ENCODE measurements around the gene IGFBP1. TPM values are rescaled to one million over a fixed set of nuclear protein-coding genes. Genes with fewer than 3 reads are reported as not detected.

Gene IGFBP1
- polyA plus RNA-seq, 2 of the 4 experiments (the other 2 are of a cell fraction) = 4.4 to 8.4 TPM

- H3K4me1 ChIP-seq = peaks cover 20% of the 10 kb centered on the region; the same call in 2 of the 3 replicates
- FAIRE-seq (no peak), DNase-seq (ENCODE audit: low read depth in 1 of 2, low spot score in 1 of 2) (no peak), ATAC-seq (no peak)
- WGBS (ENCODE audit: missing lambda C conversion rate) = 72% methylated on average over 6 of the region's 6 CpGs
- POLR2A ChIA-PET = no interaction called here
- no peak overlapping the region for H3K27ac ChIP-seq
- H3K4me2 ChIP-seq = no peak overlapping the region
- H3K4me3 ChIP-seq = no peak overlapping the region
- TF ChIP-seq PHF8 (IDR thresholded peaks at IDR 0.05; ENCODE audit: borderline replicate concordance, low read depth) = no peak
- TF ChIP-seq POLR2AphosphoS2 (conservative IDR thresholded peaks at IDR 0.05; ENCODE audit: low read length) = no peak
- TF ChIP-seq RNF2 (IDR thresholded peaks at IDR 0.05; ENCODE audit: borderline replicate concordance, low read depth) = no peak
- no peak for TF ChIP-seq HOXA7 (CRISPR knock-in tag; IDR thresholded peaks at IDR 0.05)
- no peak for TF ChIP-seq SREBF2 (IDR thresholded peaks at IDR 0.05)
- no peak for TF ChIP-seq CHD4 (IDR thresholded peaks at IDR 0.05; ENCODE audit: borderline replicate concordance)
- TF ChIP-seq ZSCAN20 (CRISPR knock-in tag; IDR thresholded peaks at IDR 0.05) = no peak
- no peak for TF ChIP-seq REST (IDR thresholded peaks at IDR 0.05)
- no peak for TF ChIP-seq HDAC2 (IDR thresholded peaks at IDR 0.05)
- no peak for TF ChIP-seq CHD2 (IDR thresholded peaks at IDR 0.05; ENCODE audit: low read length, partially characterized antibody)
- no peak for TF ChIP-seq MYC (IDR thresholded peaks at IDR 0.05; ENCODE audit: borderline replicate concordance, low read length)
- TF ChIP-seq SMC3 (IDR thresholded peaks at IDR 0.05) = no peak
- no peak for TF ChIP-seq MAZ (IDR thresholded peaks at IDR 0.05; ENCODE audit: borderline replicate concordance, low read depth, low read length)
- no peak for TF ChIP-seq TFCP2L1 (CRISPR knock-in tag; IDR thresholded peaks at IDR 0.05)
- TF ChIP-seq USF2 (IDR thresholded peaks at IDR 0.05) = no peak
- TF ChIP-seq, protein P1, sequence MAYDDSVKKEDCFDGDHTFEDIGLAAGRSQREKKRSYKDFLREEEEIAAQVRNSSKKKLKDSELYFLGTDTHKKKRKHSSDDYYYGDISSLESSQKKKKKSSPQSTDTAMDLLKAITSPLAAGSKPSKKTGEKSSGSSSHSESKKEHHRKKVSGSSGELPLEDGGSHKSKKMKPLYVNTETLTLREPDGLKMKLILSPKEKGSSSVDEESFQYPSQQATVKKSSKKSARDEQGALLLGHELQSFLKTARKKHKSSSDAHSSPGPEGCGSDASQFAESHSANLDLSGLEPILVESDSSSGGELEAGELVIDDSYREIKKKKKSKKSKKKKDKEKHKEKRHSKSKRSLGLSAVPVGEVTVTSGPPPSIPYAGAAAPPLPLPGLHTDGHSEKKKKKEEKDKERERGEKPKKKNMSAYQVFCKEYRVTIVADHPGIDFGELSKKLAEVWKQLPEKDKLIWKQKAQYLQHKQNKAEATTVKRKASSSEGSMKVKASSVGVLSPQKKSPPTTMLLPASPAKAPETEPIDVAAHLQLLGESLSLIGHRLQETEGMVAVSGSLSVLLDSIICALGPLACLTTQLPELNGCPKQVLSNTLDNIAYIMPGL (CRISPR knock-in tag; IDR thresholded peaks at IDR 0.05; ENCODE audit: borderline replicate concordance) = no peak
- CTCF ChIA-PET = interaction anchor here (0.7 to 1.4 kb wide), 5 partner anchors 10 to 1702 kb away, joined by 3 to 4 read pairs (median 3); no protein-coding TSS in a partner anchor
- peaks cover 5% of the 10 kb centered on the region; the same call in 2 of the 3 replicates for H3K9me3 ChIP-seq
These were observed 14.9 kb upstream of the IGFBP1 start for GRCh38 chr7:45873355-45873754.

DNA sequence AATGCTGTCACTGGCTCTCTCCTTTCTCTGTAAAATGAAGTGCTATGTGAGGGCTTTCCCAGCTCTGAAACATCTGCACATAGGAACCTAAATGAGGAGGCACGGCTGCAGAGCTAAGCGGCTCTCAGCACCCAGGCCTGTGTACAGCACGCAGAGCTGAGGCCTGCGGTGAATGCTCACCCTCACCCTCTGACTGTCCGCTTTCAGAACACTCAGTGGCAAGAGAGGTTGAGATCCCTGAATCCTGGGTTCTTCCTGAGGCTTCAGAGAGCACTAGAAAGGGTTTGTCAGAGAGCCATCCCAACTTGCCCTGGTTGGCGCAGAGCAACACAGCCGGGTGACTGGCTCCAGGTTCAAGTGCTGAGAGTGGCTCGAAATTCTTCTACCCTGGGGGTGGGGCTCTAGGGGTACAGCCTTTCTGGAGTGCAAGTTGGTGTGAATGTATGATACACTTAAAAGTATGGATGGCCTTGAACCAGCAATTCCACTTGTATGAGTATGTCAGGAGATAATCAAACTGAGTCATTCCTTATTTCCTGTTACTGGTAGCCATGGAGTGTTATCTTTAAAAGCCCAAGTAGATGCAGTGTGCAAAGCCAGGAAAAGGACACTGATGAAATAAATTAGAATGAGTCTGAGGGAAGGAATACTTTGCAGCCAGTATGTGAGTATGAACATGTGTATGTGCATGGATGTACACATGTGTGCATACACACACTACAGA is 13.7 kb upstream of the IGFBP1 start:
- ChIA-PET CTCF (interaction anchor here (0.7 to 1.4 kb wide), 3 partner anchors 10 to 211 kb away, joined by 3 read pairs; partner anchors contain the start of gene IGFBP1), POLR2A (no interaction called here)
- no peak overlapping the region for H3K4me2 ChIP-seq
- peaks cover 14% of the 10 kb centered on the region; the same call in 2 of the 3 replicates for H3K9me3 ChIP-seq
- DNase-seq (ENCODE audit: low read depth in 1 of 2, low spot score in 1 of 2) (peak in 1 of 2 experiments; percentile 21), ATAC-seq (peak in 1 of 2 experiments; percentile 38; a peak in 3 of 6 replicates), FAIRE-seq (no peak)
- WGBS (ENCODE audit: missing lambda C conversion rate) = 84% methylated on average over 7 of the region's 8 CpGs
- peaks cover 12% of the 10 kb centered on the region; the same call in 2 of the 3 replicates for H3K4me1 ChIP-seq
- TF ChIP-seq POLR2AphosphoS2 (conservative IDR thresholded peaks at IDR 0.05; ENCODE audit: low read length) = no peak
- no peak for TF ChIP-seq EHMT2 (IDR thresholded peaks at IDR 0.05; ENCODE audit: low read depth)
- TF ChIP-seq MYC (IDR thresholded peaks at IDR 0.05; ENCODE audit: borderline replicate concordance, low read length) = no peak
- no peak for TF ChIP-seq FOSL2 (IDR thresholded peaks at IDR 0.05)
- TF ChIP-seq FOSL2 (CRISPR knock-in tag; IDR thresholded peaks at IDR 0.05) = 0 out of 2 replicates have a peak, but pooled peaks have one; percentile 12
- no peak for TF ChIP-seq CBX2 (IDR thresholded peaks at IDR 0.05; ENCODE audit: borderline replicate concordance, low read depth)
- no peak overlapping the region for H3K4me3 ChIP-seq
- H3K27ac ChIP-seq = peak overlapping the region; percentile 26 to 67; a peak in 4 of 6 replicates
